GM19099 (cell line): ENCODE results near the gene CBX8.

Experiments
- POLR2A ChIP-seq: IDR thresholded peaks from 3 replicates; pipeline ENCODE4 v1.6.1; 2011; ENCODE audit warnings: low read depth; ENCODE audit not compliant: insufficient read length; ENCODE audit errors: extremely low read depth

The CBX8 gene

GRCh38 chr17:79830763-79831264 is 33.9 kb upstream of the CBX8 start:
- no peak for TF ChIP-seq POLR2A

DNA sequence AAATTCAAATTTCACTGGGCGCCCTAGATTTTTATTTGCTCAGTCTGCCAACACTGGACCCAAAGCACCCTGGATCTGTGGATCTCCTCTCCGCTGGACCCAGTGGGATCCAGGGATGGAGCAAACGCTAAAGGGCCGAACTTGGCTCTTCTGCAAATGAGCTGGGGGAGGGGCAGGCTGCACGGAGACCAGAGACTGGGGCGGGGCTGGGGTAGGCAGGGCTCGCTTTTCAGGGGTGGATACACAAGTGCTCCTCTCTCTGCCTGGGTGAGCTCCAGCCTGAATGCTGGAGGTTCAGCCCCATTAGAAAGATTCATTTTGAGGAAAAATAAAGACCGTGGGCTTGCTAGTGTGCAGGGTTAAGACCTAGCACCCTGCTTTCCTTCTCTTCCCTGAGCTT is 33.4 kb upstream of the CBX8 start:
- TF ChIP-seq POLR2A, result no peak

GRCh38 chr17:79829457-79829856 is 32.6 kb upstream of the CBX8 start:
- no peak for TF ChIP-seq POLR2A

DNA sequence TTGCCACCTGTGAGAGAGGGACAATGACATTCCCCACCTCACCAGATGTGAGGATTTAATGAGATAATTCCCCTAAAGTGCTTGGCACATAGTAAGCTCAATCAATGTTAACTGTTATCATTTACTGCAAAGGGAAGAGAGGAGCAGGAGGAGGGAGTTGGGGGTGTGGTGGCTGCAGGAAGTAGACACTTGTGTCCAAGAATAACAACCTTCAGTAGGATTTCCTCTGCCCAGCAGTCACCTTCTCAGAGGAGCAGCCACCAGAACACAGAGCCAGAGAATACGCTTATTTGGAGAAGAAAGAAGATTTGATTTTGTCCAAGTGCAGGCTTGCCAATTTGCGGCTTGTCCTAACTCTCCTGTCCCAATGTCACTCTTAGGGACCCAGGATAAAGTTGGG is 32.1 kb upstream of the CBX8 start:
- TF ChIP-seq POLR2A, result no peak

DNA sequence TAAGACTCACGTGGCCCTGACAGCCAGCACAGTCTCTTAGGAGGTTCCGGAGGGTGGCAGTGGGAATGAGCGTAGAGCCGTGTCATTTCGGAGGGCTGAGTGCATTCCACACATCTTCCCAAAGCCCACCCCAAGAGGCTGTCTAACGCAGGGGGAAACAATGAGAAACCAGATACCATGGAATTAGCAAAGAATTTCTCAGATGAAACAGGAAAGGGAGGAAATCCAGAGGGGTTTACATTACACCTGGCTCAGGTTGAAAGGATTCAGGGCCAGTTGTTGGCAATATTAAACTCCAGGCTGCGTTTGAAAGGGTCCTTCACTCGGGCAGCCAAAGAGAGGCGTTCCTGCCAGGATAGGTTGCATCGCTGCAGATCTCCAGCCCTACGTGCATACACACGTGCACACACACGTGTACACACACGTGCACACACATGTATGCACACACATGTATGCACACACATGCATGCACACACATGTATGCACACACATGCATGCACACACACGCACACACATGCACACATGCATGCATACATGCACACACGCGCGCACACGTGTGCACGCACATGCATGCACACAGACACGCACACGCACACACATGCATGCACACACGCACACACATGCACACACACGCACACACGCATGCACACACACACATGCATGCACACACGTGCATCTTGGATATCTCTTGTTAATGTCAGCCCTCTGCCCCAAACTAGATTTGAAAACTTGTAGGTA is 30.1 kb upstream of the CBX8 start:
- no peak for TF ChIP-seq POLR2A

DNA sequence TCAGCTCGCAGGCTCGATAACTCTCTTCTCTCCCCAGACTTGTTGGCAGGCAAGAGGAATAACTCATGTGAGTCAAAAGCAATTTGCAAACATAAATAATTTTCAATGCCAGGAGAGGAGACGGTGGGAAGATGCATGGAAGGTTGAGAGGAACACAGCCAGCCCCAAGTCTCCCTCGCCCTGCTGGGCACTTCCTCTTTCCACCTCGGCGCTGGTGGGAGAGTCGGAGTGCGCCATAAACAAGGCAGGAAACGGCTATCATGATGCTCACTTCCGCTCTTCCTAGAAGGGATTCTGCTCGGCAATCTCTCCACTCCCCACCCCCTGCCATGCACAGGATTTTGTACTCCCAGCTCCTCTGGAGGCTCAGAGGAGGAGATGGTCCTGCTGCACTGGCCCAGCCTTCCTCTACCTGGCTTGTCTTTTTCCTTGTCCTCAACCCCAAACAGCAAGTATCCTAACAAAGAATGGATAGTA is 29.4 kb upstream of the CBX8 start:
- no peak for TF ChIP-seq POLR2A

- no peak for TF ChIP-seq POLR2A
Observed at GRCh38 chr17:79825580-79825921, 28.7 kb upstream of the CBX8 start.

DNA sequence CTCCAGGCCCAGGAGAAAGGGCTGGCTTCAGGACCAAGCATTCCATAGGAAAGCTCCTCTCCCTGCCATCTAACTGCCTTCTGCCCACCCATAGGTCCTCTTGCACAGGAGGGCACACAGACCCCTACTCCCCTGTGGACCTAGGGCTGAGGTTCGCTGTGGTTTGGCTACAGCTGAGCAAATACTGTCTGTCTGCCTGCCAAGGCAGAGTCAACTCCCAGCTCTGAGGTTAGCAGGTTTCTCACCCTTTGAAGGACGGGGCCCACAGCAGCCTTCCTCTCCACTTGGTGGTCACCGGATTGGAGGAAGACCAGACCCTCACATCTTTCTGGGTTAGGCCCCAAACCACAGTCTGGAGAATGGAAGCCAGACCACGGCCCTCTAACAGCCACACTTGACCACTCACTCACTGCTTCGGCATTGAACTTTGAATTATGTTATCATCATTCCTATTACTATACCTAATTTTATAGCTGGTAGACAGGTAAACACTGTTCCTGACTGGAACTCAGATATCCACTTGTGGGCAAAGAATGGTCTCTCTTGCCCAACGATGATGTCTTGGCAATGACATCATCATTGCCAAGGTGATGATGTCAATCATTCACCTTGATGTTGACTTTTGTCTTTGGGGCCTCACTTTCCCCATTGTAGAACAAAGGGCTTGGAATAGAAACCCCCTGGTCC is 28.2 kb upstream of the CBX8 start:
- no peak for TF ChIP-seq POLR2A

GRCh38 chr17:79824234-79824633 is 27.4 kb upstream of the CBX8 start:
- TF ChIP-seq POLR2A, result no peak

DNA sequence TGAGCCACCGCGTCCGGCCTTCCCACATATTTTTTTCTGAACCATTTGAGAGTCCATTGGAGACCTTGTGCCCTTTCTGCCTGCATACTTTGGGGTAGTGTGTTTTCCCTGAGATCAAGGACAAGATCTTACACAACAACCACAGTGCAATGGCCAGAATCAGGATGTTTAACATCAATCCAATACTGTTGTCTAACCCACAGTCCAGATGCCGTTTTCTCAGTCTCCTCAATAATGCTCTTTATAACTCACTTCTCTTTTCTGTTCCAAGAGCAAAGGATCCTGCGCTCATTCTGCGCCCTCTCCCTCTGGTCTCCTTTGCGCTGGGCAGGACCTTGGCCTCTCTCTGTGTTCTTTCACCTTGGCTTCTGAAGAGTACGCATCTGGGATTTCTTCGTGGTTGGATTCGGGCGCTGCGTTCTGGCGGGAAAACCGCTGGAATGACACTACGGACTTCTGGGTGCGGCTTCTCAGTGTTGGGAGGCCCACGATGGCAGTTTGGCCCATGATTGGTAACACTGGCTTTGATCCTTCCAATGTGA is 25.8 kb upstream of the CBX8 start:
- TF ChIP-seq POLR2A, result no peak

DNA sequence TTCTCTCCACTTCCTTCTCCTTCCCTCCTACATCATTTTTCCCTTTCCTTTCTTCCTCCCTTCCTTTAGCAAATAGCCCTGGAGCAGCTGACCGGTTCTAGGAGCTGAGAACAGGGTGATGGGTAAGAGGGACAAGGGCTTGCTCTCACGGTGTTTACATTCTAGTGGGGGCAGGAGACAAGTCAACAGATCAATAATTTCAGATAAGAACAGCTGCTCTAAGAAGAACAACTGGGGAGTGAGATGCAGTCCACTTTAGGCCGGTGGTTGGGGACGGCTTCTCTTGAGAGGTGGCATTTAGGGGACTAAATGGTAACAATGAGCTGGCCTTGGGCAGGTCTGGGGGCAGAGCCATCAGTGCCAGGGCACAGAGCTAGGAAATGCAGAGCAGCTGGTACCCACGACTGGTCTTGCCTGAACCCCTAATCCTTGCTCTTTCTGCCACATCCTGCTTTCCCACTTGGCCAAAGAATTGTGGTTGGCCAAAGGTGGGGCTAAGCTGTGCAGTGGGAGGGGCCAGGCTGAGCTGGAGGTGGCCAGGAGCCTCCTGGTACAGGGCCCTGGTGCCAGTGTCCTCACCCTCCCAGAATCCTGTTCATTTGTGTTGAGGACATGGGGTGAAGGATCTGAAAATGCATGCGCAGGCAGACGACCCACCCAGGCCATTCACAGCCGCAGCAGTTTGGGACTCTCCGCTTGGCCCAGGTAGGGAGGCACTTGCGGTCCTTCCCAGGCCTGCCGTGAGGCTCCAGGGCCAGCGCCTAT is 24.6 kb upstream of the CBX8 start:
- TF ChIP-seq POLR2A, result no peak

GRCh38 chr17:79820959-79821330 is 24.1 kb upstream of the CBX8 start:
- TF ChIP-seq POLR2A, result no peak

DNA sequence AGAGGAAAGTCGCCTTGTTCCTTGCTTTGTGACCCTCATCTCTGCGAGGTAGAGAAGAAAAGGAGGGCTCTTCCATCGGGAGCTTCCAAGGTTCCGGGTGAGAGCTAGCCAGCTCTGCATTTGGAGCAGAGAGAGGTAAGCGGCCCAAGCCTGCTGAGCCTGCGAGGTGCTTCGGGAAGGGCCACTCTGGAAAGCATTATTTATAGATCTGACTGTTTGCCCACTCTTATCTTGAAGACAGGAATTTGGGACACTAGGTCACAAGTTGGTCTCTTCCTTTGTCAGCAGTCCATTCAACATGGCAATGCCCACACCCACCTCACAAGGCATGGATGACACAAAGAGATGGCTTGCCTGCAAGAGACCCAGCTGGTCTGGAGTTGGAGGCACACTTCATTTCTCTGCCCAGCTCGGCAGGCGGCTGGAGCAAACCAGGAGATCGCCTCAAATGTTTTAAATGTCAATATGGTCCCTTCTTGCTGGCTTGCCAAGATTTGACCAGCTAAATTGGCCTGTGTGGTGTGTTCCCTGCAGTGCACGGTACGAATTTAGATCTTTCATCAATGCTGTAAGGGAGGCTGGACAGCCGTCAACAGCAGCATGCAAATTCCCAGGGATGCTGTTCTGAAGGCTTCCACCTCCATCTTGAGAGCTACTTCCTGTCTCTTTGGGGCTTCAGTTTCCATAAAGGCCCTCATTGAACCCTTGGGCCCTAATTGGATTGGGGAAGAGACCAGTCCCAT is 22.8 kb upstream of the CBX8 start:
- no peak for TF ChIP-seq POLR2A

DNA sequence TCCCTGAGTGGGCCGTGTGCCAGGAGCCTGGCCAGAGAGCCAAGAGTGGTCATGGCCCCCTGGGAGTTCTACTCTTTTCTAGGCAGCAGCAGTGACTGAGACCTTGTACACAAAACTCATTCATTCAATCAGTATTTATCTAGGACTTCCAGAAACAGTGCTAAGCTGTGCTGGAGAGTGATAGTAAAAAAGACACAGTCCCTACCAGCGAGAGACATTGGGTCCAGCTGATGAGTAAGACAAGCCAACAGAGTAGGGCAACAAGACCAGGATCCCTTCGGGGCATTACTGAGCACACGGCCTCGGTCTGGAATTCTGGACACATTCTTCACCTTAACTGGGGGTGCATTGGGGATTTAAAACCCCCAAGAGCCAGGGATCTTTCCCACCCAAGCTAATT is 22.2 kb upstream of the CBX8 start:
- TF ChIP-seq POLR2A, result no peak
